Renal cortex interstitium (tissue), 11 donors: ENCODE results near the gene RIPK3. TPM values are rescaled to one million over a fixed set of nuclear protein-coding genes. Genes with fewer than 3 reads are reported as not detected.

Experiments
- DNase-seq, 11 donors: peaks; one replicate each; pipeline ENCODE4 v3.0.0-alpha.2; 2013; ENCODE audit warnings: low read depth in 9 of 11, low spot score in 4 of 11; ENCODE audit errors: extremely low read depth in 1 of 11
- polyA plus RNA-seq, 3 donors: library from polyadenylated mRNA; unstranded; fragments of 120-200 nt; gene quantifications; one replicate each; pipeline ENCODE4 v1.2.1, GENCODE V29; 2013; ENCODE audit not compliant: insufficient read length in 3 of 3

RIPK3 gene
- polyA plus RNA-seq, 3 donors = 2.5 to 4.5 (median 3.1) TPM

- no peak for DNase-seq
Observed at GRCh38 chr14:24312736-24313507, 26.9 kb downstream of the RIPK3 start.

- no peak for DNase-seq
Observed at GRCh38 chr14:24311837-24312615, 27.8 kb downstream of the RIPK3 start.

GRCh38 chr14:24310646-24311604 is 28.9 kb downstream of the RIPK3 start, which contains the start of gene LTB4R:
Gene LTB4R (plus strand): TSS chr14:24311502. CDS start chr14:24315652, 4,150 bp downstream.
- peak in 5 of 11 donors; percentile 54 to 77 (median 62) for DNase-seq

- no peak for DNase-seq
Observed at GRCh38 chr14:24310265-24310645, 29.5 kb downstream of the RIPK3 start.

GRCh38 chr14:24309538-24310264 is 30.1 kb downstream of the RIPK3 start, which contains the start of gene LTB4R2:
Gene LTB4R2 (plus strand): TSS chr14:24310140. CDS start chr14:24310665, 525 bp downstream.
- DNase-seq = no peak

GRCh38 chr14:24308342-24309124 is 31.3 kb downstream of the RIPK3 start:
- no peak for DNase-seq

DNA sequence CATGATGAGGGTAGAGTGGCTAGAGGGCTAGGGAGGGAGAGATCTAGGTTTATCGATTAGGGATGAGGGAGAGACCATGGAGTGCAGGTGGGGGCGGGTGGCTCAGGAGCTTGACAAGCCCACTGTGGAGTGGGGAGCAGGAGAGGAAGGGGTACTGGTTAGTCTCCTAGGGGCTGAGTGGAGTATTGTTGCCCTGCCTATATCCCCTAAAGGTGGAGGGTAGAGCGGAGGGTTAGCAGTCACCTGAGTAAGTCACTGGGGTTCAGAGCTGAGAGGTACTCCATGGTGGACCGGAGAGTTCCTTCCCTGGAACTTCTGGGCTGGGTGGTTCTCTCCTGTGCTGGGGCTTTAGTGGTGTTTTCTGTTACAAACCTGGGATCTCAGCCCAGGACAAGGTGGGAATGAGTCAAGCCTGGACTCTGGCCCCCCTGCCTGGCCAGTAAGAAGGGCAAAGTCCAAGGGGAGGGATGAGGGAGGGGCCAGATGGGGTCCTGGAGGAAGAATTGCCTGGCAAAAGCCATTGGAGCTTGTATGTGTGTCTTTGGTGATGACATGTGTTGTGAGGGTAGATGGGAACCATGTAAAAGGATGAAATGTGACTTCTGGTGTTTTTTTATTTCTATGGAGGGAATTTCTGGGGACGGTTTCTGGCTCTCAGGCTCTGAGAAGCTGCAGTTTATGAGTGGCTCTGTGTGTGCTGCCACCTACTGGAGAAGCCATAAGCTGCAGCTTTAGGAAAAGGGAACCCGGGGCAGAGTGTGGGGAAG is 32.0 kb downstream of the RIPK3 start, which contains the start of gene CIDEB:
CIDEB (minus strand) TSS at position 403 of the 767 bp plus-strand sequence; CDS start at position 284, 119 bp downstream.
- DNase-seq = peak in 4 of 11 donors; percentile 38 to 50 (median 48)

DNA sequence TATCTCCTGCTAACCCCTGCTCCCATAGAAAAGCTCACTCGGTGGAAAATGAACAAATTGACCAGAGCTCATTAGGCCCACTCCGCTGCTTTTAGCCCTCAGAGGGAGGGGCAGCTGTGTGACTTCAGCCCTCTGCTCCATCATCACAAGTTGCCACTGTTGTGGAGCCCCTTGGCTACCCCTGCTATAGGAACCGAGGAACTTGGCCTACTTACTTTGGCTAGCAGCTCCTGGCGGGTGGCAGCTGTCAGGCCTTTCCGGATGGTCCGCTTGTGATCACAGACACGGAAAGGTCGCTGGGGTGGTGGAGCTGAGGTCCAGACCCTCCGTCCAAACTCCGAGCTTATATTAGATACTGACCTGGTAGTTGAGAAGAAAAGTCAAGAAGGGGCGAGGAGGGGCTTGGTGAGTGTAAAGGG is 32.6 kb downstream of the RIPK3 start:
- no peak for DNase-seq

- DNase-seq = no peak
Observed at GRCh38 chr14:24304019-24304387, 35.8 kb downstream of the RIPK3 start.

- DNase-seq = no peak
Observed at GRCh38 chr14:24300326-24300980, 39.3 kb downstream of the RIPK3 start.

GRCh38 chr14:24299255-24300191 is 40.3 kb downstream of the RIPK3 start, which contains the start of the genes DHRS1 and NOP9:
Gene DHRS1 (minus strand): TSS chr14:24299780. CDS start chr14:24299106, 674 bp downstream.
Gene NOP9 (plus strand): TSS chr14:24299850. CDS start chr14:24299955, 105 bp downstream.
- DNase-seq = peak; percentile 78 to 91 (median 86)

DNA sequence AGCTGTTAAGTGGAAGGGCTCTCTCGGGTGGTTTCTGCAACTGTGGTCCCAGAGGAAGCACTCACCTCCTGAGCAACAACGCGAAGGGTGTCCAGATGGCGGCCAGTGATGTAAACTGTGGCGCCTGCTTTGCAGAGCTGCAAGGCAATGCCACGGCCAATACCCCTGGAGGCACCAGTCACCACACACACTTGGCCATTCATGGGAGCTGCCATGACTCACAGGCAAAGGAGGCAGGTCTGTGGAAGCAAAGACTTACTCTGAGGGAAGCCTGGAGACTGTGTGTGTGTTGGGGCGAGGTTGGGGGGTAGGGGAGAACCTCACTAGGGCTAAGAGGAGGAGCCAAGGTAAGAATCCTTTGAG is 40.9 kb downstream of the RIPK3 start:
- DNase-seq = no peak

- DNase-seq = no peak
Observed at GRCh38 chr14:24297190-24297964, 42.4 kb downstream of the RIPK3 start.
